Pons (tissue), 1 donor: ENCODE measurements around the gene DACH1.

ENCODE experiments used
- DNase-seq: peaks from one replicate; pipeline ENCODE4 v3.0.0-alpha.2; 2016; ENCODE audit warnings: low spot score

DACH1 gene

DNA sequence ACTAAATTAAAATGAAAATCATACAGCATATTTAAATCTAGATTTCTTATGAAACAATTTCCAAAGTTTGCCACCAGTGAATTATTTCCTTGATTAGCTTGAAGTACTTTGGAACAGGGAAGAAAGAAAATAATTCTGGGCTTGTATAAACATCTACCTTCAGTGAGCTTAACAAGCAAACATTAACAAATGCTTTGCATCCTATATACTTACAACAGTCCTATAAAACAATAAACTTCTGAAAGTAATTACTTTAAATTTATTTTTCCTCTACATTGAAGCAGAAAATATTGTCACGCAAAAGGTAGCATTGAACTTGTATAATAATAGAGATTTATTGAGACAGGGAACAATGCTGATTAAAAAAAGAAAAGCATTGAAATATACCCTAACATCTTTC, 164.8 kb downstream of the DACH1 start:
- DNase-seq, result no peak

DNA sequence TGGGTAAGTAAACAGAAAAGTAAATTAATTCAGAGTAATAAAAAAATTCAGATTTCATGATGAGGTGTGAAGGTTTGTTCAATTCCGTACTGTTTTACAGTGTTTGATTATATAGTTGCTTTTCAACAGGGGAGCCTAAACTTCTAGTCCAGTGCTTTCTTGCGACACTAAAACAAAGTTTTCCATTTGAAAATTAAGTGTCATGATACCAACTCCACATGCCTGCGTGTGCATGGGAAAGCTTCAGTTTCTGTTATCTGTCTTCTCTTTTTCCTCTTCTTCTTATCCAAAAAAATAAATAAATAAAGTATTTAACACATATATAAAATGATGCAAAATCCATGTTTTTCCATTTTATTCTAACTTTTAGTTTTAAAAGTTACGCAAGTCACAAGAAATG, 165.3 kb downstream of the DACH1 start:
- no peak for DNase-seq

DNA sequence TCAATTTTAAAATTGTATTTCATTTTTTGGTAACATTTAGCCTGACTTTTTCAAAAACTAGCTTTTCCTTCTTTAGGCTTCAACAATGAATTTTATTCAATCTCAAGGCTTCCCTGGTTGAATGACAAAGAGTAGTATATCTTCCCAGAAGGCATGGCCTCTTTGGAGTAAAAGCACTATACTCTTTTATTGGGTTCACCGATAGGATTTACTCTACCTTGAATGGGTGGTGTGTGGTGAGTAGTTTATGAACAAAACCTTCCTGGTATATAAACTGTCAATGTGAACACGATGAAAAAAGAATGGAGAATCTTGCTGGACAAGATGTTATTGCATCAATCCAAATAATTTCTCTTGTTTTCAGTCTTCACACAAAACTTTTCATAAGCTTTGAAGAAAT, 167.7 kb downstream of the DACH1 start:
- DNase-seq, result no peak

DNA sequence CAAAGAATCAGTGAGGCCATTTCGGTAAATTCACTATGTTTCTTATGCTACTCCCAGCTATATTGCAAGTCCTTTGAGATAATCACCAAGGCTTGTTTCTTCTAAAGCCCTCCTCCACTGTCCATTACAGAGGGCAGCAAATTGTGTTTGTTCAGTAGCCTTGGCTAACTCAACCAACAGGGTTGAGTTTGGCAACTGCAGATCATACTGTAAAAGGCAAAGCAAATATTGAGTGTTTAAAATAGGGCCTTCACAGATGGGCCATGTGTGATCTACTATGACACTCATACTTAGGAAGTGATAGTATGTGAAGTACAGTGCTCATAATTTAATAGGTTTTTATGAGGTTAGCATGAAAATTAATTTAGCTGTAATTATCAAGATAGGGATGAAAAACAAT, 171.3 kb downstream of the DACH1 start:
- DNase-seq, result no peak

DNA sequence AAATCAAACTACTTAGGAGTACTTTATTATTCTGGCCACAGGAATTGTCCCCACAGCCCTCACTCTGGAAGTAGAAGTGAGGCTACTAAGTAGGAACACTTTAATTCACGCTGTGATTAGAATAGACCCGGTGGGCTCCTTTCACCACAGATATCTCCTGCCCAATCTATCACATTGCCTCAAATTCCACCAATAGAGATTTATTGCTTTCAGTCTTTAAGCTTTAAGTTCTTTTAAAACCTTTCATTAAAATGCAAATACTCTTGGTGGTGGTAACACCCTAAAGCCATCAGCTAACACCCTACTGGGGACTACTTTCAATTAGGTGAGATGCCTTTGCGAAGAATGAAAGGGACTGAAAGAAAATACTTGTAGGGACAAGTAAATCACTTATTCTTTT, 181.9 kb downstream of the DACH1 start:
- no peak for DNase-seq

DNA sequence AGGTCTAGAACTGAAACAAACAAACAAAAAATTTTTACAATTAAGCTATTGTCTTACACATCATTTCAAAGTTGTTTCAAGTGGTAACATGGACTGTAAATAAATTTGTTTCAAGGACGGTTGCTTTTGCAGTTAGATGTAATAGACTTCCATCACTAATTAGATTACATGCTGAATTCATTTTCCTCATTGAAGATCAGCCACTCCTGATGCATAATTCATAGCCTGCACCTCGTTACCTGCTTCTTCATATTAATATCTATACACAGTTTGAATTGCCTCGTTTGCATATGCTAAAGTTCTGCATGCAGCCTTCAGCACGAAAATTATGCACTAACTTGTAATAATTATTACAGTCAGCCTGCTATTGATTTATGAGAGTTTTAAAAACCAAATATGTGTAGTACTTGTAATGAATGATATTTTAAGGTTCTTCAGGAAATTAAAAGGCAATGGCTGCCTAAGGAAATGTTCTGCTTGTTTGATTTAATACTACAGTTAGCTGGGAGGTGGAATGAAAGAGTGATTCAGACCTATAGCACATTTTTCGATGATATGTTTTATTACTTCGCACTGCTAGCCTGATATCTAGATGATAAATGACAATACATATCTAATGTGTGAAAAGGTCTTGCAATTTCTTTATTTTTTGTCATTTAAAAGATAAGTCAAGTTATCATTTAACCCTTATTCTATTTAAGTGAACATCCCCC, 184.9 kb downstream of the DACH1 start:
- DNase-seq, result no peak

DNA sequence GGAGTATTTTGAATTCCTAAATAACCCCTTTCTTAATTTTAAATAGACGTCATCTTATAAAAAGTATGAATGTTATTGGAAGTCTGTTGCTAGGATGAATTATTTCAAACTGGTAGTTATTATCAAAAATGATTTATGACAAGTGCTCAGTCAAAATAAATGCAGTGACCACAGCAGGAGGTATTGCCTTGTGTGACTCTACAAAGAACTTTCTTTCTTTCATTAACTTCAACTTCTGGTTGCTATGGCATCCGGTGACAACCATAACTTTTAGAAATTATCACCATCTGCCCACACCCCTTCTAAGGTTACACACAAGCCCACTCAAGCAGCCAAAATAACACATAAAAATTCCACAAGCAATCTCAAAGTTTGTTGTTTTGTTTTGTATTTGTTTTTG, 189.9 kb downstream of the DACH1 start:
- no peak for DNase-seq

DNA sequence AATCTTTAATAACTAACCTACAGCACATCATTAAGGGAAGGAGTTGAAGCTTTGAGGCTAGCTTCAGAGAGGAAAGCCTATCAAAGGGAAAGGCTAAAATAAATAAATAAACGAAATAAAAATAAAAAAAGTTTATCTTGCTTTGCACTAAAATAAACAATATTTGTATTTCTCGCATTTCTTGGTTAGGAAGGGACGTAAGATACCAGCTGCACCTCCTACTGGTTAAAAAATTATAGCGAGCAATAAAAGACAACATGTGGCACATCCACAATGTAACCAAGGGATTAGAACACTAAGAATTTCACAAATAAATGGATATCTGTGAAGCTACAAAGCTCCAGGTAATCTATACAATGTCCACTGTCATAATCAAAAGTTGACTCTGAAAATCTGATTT, 194.5 kb downstream of the DACH1 start:
- no peak for DNase-seq

DNA sequence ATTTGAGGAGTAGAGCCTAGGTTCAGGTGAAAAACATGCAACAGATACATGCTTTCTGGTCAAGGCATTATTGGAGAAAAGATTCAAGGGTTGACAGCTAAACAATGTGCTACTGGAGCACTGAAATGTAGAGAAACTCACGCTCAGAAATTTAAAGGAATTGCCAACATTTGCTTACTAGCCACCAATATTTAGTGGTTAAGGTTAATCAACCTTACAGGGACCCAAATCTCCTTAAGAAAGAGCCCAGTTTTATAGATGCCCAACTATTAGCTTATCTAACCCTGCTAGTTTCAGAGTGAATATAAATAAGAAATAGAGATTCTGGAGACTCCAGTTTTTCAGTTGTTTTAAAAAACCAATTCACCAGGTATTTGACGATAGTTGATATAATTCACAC, 203.6 kb downstream of the DACH1 start:
- DNase-seq, result no peak

DNA sequence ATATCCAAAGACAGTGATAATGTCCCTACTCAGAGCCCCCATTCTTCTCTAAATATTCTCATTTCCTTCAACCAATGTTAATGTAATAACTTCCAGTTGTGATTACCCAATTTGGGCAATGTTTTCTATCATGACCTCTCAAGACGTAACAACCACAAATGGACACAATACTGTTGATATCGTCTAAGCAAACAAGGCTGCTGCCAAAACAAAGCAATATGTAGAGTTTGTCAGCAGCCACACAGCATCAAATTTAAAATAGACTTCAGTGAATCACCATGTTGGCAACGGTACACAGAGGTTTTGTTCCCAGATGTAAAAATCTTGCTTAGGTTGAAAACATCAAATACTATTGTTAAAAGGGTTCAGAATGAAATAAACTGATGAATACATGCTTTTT, 205.1 kb downstream of the DACH1 start:
- DNase-seq, result no peak

DNA sequence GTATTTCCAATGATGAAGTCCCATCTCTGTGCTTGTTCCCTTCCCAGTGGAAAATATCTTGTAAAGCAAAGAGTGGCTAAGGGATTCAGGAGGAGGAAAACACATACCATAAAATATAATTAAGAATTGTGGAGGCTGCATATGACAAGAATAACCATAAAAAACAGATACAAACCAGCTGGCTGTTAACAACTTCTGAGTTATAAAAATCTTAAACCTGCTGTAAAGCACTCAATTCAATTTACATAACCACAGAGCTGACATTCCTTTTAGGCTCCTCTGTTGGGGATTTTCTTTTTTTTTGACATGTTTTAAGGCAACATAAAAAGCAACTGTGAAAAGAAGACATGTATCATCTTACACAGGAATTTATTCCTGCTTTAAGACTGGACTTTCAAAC, 207.6 kb downstream of the DACH1 start:
- no peak for DNase-seq

DNA sequence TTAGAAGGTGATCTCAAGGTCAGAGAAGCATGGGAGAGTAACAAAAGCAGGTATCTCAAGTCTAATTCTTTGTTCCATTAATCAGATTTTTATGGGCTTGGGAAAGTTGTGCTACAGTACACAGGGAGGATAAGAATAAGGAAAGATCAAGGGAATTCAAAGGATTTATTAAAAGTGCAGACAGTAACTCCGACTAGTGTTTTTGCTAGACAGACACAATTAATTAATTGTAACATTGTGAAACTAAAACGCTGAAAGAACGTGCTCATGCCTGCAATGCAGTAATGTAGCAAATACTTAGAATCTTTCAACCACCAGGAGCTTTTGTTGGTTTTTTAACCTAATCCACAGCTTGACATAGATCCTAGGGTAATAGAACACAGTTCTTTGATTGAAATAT, 221.5 kb downstream of the DACH1 start:
- DNase-seq, result no peak

DNA sequence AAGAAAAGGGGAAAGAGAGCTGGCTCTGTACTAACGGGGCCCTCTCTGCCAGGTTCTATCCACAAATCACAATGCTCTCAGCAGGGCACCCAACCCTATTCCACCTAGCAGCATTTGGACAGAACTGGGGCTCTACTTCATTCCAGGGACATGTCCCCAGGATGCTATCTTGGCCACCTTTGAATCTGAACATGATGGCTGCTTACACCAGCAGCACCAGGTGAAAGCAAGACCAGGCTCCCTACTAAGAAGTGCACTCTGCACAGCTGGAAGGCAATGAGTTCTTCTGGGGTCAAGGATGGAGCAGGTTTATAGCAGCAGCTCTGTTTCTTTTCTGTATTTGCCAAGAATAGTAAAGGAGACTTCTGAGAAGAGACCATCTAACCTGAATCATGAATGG, 222.4 kb downstream of the DACH1 start:
- DNase-seq, result no peak

DNA sequence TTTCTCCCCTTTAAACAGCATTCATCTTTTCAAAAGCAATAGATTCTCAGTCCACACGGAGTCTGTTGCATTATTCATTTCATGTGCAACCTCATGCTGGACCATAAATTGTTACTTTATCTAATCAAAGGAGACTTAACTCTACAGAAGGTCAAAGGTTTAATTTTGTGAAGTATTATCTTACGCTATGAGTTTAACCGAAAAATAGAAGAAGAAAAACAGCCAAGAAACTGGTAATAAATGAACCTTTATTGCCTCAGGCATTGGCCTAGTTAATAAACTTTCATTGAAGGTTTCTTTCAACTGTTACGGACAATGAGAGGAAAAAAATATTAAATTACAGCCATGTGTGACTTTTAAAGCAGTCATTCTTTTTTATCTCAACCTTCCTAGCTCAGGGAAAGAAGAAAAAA, 223.6 kb downstream of the DACH1 start:
- DNase-seq, result no peak

DNA sequence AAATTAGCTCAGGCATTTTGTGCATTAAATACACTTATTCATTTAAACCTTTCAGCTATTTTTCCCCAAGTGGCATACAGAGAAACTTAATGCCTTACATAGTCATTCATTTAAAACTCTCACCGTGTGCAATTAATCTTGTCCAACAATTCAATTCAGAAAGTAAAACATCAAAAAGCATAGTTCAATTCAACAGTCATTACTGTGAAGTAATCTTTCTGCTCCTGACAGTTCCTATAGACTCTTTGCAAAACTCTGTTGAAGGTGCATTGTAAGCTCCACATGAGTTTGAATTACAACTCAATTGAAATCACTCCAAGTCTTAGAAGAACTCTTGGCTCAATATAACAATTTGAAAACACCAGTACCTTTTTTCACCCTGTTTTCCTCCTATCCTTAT, 228.3 kb downstream of the DACH1 start:
- no peak for DNase-seq

DNA sequence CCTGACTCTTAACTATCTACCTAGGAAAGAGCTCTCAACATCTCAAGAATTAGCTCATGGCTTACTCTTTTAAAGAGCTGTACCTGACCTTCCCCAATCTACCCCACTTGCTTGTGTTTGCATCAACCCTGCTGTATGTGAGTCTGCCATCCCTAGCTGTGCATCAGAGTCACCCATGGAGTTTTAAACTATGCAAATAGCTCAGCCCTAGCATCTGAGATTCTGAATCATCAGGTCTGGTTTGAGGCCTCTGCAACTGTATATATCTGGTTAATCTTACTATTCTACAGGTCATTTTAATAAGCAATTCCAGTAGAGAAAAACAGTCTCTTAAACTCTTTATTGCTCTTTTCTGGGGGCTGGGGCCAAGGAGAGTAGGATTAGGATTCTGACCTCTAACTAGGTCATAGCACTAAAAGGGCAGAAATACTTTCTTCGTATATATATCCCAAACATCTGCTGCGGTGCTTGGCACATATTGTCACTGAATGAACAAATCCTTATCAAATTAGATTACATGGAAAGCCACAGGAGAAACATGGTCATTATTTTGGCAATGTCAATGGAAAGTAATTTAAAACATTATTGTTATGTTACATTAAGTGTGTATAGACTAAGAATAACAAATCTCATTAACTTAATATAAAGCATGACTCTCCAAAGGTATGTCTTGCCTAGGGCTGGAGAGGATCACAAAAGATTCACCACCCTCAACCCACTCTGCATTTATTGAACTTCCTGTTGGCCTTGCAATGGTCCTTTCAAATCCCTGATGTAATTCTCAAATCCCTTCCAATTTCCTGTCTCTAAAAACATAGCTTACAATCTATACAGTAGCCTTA, 232.2 kb downstream of the DACH1 start:
- no peak for DNase-seq

DNA sequence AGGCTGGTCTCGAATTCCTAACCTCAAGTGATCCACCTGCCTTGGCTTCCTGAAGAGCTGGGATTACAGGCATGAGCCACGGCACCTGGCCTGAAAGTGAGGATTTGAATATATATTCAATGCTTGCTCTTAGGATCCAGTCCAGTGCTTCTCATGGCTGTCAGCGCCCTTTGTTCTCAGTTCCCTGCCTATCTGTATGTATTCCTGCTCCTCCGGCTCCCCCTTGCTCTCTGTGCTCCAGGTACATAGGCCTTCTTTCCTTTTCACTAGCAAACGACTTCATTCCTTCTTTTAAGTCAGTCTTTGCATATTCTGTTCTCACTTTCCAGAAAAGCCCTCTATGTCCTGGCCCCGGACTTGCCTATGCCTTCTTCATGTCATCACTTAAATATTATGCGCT, 232.8 kb downstream of the DACH1 start:
- DNase-seq, result no peak

DNA sequence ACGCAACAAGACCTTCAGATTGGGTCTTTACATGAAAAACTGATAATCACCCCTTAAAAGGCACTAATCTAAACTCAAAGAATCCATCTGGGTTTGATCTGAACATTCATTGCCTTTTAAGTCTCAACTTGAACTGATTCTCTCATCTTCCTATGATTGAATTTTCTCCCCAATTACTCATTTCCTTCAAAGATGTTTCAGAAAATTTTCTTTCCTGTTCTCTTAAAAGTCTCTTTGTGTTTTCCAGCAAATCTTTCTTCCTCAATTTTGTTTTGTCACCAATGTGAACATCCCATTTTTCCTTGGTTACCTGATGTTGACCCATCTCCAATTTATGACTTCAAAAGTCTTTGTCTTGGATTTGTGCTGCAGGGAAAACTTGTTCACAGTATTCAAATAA, 234.3 kb downstream of the DACH1 start:
- DNase-seq, result no peak

DNA sequence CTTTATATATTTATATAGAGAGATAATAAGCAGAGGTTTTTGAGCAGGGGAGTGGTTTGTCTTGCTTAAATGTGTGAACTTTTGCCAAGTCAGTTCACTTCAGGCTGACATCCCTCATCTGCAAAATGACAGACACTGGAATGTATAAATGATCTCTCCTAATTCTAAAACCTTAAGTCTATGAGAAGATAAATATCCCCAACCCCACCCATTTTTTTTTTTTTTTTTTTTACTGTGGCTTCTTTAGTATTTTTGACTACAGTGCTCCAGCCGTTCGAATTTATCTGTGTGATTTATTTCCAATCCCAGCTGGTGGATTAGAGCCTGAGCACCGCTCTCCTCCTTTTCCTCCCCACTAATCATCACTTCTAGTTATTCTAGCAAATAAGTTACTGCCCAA, 234.8 kb downstream of the DACH1 start:
- no peak for DNase-seq

DNA sequence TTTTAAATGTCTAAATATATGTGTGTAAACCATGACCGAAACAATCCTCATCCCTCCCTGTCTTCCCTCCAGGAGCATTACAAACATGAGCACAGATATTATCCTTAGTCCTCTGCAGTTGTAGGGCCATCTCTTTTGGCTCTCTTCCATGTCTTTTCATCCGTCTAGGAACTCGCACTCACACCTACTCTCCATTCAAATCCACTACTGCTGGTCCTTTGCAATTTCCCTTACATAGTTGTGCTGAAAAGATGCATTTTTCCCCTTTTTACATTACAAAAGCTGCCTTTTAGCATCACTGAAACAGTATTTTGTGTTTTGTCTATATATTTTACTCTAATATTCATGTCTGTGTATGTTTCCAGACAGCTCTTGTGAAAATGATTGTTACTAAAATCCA, 237.8 kb downstream of the DACH1 start:
- no peak for DNase-seq

DNA sequence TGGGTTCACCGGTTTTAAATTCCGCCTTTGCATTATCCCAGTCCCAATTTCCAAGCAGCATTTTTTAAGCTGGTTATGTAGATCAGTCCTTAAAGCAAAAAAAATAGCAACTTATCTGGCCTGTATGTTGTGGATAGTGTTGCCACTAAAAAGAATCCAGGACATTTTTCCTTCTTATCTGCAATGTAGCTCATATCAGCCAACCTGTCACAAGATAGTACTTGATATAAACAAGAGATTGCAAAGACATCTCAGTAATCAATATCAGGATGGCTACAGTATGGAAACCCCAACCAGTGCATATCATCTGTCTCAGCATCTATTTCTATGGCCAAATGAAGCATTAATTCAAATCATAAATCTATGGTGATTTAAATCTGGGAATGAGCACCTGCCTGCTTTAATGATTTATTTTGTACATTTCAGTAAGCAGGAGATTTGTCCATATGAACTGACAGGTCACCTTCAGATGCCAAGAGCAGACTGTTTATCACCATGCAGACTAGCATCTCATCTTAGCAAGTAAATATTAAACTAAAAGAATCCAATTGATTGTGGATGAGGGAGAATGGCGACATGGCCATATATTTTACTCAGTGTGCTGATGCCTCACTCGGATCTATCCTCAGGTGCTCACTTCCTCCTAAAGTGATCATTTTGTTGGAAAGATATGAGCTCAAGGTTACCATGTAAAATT, 240.4 kb downstream of the DACH1 start:
- DNase-seq, result no peak

DNA sequence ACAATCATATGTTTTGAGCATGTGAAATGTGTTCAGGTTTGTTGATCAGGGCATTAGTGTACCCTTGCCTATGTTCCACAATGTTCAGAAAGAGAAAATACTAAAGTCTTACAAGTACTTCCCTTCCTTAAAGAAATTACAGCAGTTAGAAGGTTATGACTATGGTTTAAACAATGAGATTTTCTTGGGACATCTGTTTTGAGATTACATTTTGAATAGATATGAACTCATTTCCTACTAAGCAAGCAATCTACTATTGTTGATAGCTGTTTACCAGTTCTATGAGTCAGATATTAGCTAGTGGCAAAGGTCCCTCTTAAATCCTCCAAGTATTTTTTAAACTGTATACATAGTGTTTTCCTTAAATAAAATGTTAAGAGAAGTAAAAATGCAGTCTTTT, 241.3 kb downstream of the DACH1 start:
- no peak for DNase-seq
